Astrocyte (in vitro differentiated cells and primary cell): ENCODE data around the gene PLA2G4D. TPM values are rescaled to one million over a fixed set of nuclear protein-coding genes. Genes with fewer than 3 reads are reported as not detected.

Experiments
- DNase-seq: peaks from one replicate; pipeline ENCODE4 v3.0.0-alpha.2; 2010; ENCODE audit warnings: low read depth
- FAIRE-seq: peaks from 2 replicates; lab custom pipeline; 2011; peaks lifted over from hg19 to GRCh38; lab: Jason Lieb, UNC
- H2AFZ ChIP-seq: 2 replicates; pipeline ENCODE4 v1.6.0; 2012; ENCODE audit warnings: low read depth, low read length, inconsistent platforms
- H3K27ac ChIP-seq: 2 replicates; pipeline ENCODE4 v1.5.1; 2011; ENCODE audit warnings: low read depth, low read length, inconsistent platforms
- H3K27me3 ChIP-seq: 2 replicates; pipeline ENCODE4 v1.6.0; 2011; ENCODE audit warnings: low read length, inconsistent platforms; ENCODE audit not compliant: insufficient read depth
- H3K36me3 ChIP-seq: 2 replicates; pipeline ENCODE4 v1.5.1; 2011; ENCODE audit warnings: low read length, inconsistent platforms; ENCODE audit not compliant: insufficient read depth
- H3K4me1 ChIP-seq: 2 replicates; pipeline ENCODE4 v1.5.1; 2011; ENCODE audit warnings: low read length, inconsistent platforms; ENCODE audit not compliant: insufficient read depth
- H3K4me2 ChIP-seq: 2 replicates; pipeline ENCODE4 v1.6.0; 2012; ENCODE audit warnings: low read length, inconsistent platforms
- H3K4me3 ChIP-seq: 2 replicates; pipeline ENCODE4 v1.5.1; 2011; ENCODE audit warnings: low read depth, mild to moderate bottlenecking, low read length, inconsistent platforms; ENCODE audit not compliant: insufficient read depth
- H3K79me2 ChIP-seq: 2 replicates; pipeline ENCODE4 v1.6.0; 2012; ENCODE audit warnings: mild to moderate bottlenecking, low read length, inconsistent platforms; ENCODE audit not compliant: insufficient read depth
- H3K9ac ChIP-seq: 2 replicates; pipeline ENCODE4 v1.6.0; 2012; ENCODE audit warnings: mild to moderate bottlenecking, low read length, inconsistent platforms
- H3K9me3 ChIP-seq: 2 replicates; pipeline ENCODE4 v1.5.1; 2012; ENCODE audit warnings: low read depth, mild to moderate bottlenecking, low read length, inconsistent platforms; ENCODE audit not compliant: insufficient read depth
- H4K20me1 ChIP-seq: 2 replicates; pipeline ENCODE4 v1.6.0; 2012; ENCODE audit warnings: low read length, inconsistent platforms; ENCODE audit not compliant: insufficient read depth
- H3K27ac Mint-ChIP-seq: one replicate; pipeline ENCODE4 v1.8.0; 2021; ENCODE audit warnings: mild to moderate bottlenecking, mixed read lengths; ENCODE audit not compliant: unreplicated experiment
- H3K27me3 Mint-ChIP-seq: one replicate; pipeline ENCODE4 v1.8.0; 2021; ENCODE audit warnings: low read depth, mixed read lengths; ENCODE audit not compliant: unreplicated experiment
- H3K36me3 Mint-ChIP-seq: one replicate; pipeline ENCODE4 v1.8.0; 2021; ENCODE audit warnings: low read depth, mixed read lengths; ENCODE audit not compliant: unreplicated experiment
- H3K4me1 Mint-ChIP-seq: one replicate; pipeline ENCODE4 v1.8.0; 2021; ENCODE audit warnings: low read depth, mixed read lengths; ENCODE audit not compliant: unreplicated experiment
- H3K4me3 Mint-ChIP-seq: one replicate; pipeline ENCODE4 v1.8.0; 2021; ENCODE audit warnings: mild to moderate bottlenecking, moderate library complexity, mixed read lengths; ENCODE audit not compliant: unreplicated experiment
- H3K9me3 Mint-ChIP-seq: one replicate; pipeline ENCODE4 v1.8.0; 2021; ENCODE audit warnings: mild to moderate bottlenecking, mixed read lengths; ENCODE audit not compliant: unreplicated experiment
- EZH2 ChIP-seq: IDR thresholded peaks from 2 replicates; pipeline ENCODE4 v1.6.1; 2012; ENCODE audit warnings: mild to moderate bottlenecking, low read length, inconsistent platforms; ENCODE audit not compliant: insufficient read depth
- total RNA-seq: library from RNA; stranded (reverse); gene quantifications from 2 replicates; pipeline ENCODE4 v1.2.1, GENCODE V29; 2021
- TF ChIP-seq, protein P1 (sequence below): IDR thresholded peaks from 2 replicates; pipeline ENCODE4 v1.5.1; 2011; ENCODE audit warnings: low read depth, mild to moderate bottlenecking, inconsistent platforms, low read length, moderate library complexity; ENCODE audit not compliant: insufficient read depth

Gene PLA2G4D
- total RNA-seq, 1 donor from 2014 or later: not detected

DNA sequence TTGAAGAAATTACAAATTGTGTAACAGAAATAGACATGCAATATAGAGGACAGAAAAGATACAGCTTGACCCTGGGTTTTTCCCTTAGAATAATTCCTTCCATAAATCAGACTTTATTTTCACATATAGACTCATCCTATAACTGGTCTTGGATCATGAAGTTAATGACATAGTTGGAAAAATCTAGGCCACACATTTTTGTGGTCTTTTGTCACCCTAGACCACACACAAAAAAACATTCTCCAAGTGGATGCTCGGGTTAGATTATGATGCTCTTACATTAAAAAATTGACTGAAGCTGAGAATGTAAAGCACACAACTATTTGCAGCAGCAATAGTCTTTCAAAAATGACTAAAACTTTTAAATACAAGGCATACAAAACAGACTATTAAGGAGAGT is 7.5 kb upstream of the PLA2G4D start:
- H3K9me3 ChIP-seq: peaks cover 2% of the 10 kb centered on the region
- H3K9ac ChIP-seq: no peak overlapping the region
- H3K4me1 ChIP-seq: peaks cover 9% of the 10 kb centered on the region
- no peak overlapping the region for H3K4me2 ChIP-seq
- H3K36me3 ChIP-seq: no peaks in the 10 kb centered on the region
- Mint-ChIP-seq H3K27me3 (peaks cover 8% of the 10 kb centered on the region), H3K27ac (no peak overlapping the region), H3K4me1 (peaks cover 9% of the 10 kb centered on the region), H3K9me3 (no peaks in the 10 kb centered on the region), H3K4me3 (no peak overlapping the region), H3K36me3 (no peaks in the 10 kb centered on the region)
- DNase-seq: peak; percentile 36
- no peaks in the 10 kb centered on the region for H3K79me2 ChIP-seq
- H2AFZ ChIP-seq: no peak overlapping the region
- peaks cover 5% of the 10 kb centered on the region for H3K27me3 ChIP-seq
- no peaks in the 10 kb centered on the region for H4K20me1 ChIP-seq
- TF ChIP-seq, protein P1, sequence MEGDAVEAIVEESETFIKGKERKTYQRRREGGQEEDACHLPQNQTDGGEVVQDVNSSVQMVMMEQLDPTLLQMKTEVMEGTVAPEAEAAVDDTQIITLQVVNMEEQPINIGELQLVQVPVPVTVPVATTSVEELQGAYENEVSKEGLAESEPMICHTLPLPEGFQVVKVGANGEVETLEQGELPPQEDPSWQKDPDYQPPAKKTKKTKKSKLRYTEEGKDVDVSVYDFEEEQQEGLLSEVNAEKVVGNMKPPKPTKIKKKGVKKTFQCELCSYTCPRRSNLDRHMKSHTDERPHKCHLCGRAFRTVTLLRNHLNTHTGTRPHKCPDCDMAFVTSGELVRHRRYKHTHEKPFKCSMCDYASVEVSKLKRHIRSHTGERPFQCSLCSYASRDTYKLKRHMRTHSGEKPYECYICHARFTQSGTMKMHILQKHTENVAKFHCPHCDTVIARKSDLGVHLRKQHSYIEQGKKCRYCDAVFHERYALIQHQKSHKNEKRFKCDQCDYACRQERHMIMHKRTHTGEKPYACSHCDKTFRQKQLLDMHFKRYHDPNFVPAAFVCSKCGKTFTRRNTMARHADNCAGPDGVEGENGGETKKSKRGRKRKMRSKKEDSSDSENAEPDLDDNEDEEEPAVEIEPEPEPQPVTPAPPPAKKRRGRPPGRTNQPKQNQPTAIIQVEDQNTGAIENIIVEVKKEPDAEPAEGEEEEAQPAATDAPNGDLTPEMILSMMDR: no peak
- no peak for TF ChIP-seq EZH2
- no peak overlapping the region for H3K4me3 ChIP-seq
- no peak for FAIRE-seq
- no peak overlapping the region for H3K27ac ChIP-seq

DNA sequence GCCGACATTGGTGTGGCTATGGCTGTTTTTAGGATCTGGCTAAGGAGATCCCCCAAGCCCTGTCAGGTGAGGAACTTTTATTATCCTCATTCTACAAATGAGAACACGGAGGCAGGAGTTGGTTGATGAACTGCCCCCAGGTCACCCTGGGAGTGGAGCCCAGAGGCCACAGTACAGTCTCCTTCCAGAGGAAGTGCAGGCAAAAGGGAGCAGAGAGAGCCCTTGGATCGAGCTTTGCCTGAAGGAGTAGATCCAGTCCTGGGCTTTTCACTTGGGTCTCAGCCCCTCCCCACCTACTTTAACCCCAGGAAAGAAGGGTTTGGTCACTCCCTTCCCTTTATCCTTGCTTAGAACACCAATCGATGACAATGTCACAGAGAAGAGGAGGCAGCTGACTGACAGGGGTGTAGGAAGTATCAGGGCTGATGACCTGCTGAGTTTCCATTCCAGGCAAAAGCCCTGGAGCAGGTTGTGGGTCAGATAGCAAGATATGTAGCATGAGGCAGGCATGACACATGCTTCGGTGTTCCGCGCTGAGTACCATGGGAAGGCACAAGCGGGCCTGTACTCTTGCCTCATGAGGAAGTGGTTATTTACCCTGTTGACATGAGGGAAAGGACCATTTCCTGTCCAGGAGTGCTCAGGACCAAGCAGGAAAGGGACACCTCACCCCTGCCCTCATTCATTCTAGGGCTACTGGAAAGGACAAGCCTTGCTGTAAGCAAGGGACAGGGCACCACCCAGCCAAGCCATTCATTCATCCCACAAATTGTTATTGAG is 5.8 kb upstream of the PLA2G4D start:
- Mint-ChIP-seq H3K4me1 (peaks cover 7% of the 10 kb centered on the region), H3K27me3 (peaks cover 7% of the 10 kb centered on the region), H3K4me3 (no peak overlapping the region), H3K36me3 (no peaks in the 10 kb centered on the region), H3K9me3 (no peaks in the 10 kb centered on the region), H3K27ac (no peak overlapping the region)
- peaks cover 3% of the 10 kb centered on the region for H3K9me3 ChIP-seq
- no peak overlapping the region for H3K9ac ChIP-seq
- DNase-seq: no peak
- no peak overlapping the region for H3K27ac ChIP-seq
- peaks cover 9% of the 10 kb centered on the region for H3K4me1 ChIP-seq
- H3K79me2 ChIP-seq: no peaks in the 10 kb centered on the region
- H3K36me3 ChIP-seq: no peaks in the 10 kb centered on the region
- H3K4me3 ChIP-seq: no peak overlapping the region
- H3K4me2 ChIP-seq: peak overlapping the region; percentile 1
- FAIRE-seq: no peak
- H3K27me3 ChIP-seq: peaks cover 5% of the 10 kb centered on the region
- no peaks in the 10 kb centered on the region for H4K20me1 ChIP-seq
- TF ChIP-seq, protein P1: no peak
- no peak for TF ChIP-seq EZH2
- H2AFZ ChIP-seq: no peak overlapping the region

DNA sequence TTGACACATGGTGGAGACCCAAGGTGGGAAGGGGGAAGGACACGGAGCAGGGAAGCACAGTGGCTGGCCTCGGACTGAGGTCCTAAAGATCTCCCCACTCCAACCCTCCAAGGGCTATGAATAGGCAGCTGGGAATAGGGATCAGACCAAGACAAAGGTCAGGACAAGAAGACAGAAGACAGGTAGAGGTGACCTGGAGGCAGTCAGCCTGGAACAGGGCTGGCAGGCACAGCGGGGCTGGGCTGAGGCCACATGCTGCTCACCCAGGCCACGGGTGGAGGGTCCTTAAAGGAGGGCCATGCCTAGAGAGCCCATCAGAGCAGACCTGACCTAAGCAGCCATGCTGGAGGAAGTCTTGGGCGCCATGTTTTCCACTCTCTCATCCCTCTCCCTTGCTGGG is 2.7 kb upstream of the PLA2G4D start:
- H4K20me1 ChIP-seq: no peaks in the 10 kb centered on the region
- TF ChIP-seq EZH2: no peak
- TF ChIP-seq, protein P1: no peak
- Mint-ChIP-seq H3K9me3 (no peaks in the 10 kb centered on the region), H3K4me1 (peaks cover 6% of the 10 kb centered on the region), H3K27ac (no peak overlapping the region), H3K4me3 (no peak overlapping the region), H3K27me3 (peaks cover 10% of the 10 kb centered on the region), H3K36me3 (no peaks in the 10 kb centered on the region)
- no peak overlapping the region for H2AFZ ChIP-seq
- no peaks in the 10 kb centered on the region for H3K79me2 ChIP-seq
- H3K27ac ChIP-seq: no peak overlapping the region
- peaks cover 9% of the 10 kb centered on the region for H3K4me1 ChIP-seq
- no peak overlapping the region for H3K4me2 ChIP-seq
- H3K9me3 ChIP-seq: peaks cover 3% of the 10 kb centered on the region
- FAIRE-seq (no peak), DNase-seq (no peak)
- no peak overlapping the region for H3K9ac ChIP-seq
- H3K27me3 ChIP-seq: peaks cover 5% of the 10 kb centered on the region
- H3K4me3 ChIP-seq: no peak overlapping the region
- no peaks in the 10 kb centered on the region for H3K36me3 ChIP-seq
